OCI-LY1 (cell line): ENCODE results near the gene ENTR1.

Experiments
- H2AFZ ChIP-seq: fragments of 200-600 bp; sonication (generic), shearing (Covaris generic); 2 replicates; pipeline ENCODE4 v1.6.0; 2014; ENCODE audit warnings: antibody characterized with exemption, mild to moderate bottlenecking, low read length
- H3F3A ChIP-seq: fragments of 200-600 bp; sonication (generic), shearing (Covaris generic); 2 replicates; pipeline ENCODE4 v1.6.0; 2014; ENCODE audit warnings: mild to moderate bottlenecking, antibody characterized with exemption, low read length, moderate library complexity; ENCODE audit not compliant: insufficient read depth
- H3K27ac ChIP-seq: fragments of 200-600 bp; sonication (generic); 2 replicates; pipeline ENCODE4 v1.5.1; 2014; ENCODE audit warnings: low read length, mixed run types, mild to moderate bottlenecking, low read depth; ENCODE audit not compliant: poor library complexity, severe bottlenecking
- H3K27me3 ChIP-seq: fragments of 200-600 bp; sonication (generic); 2 replicates; pipeline ENCODE4 v1.6.0; 2014; ENCODE audit warnings: antibody characterized with exemption, mild to moderate bottlenecking, low read length, moderate library complexity; ENCODE audit not compliant: insufficient read depth
- H3K36me3 ChIP-seq: fragments of 200-600 bp; sonication (generic); 2 replicates; pipeline ENCODE4 v1.6.1; 2014; ENCODE audit warnings: mild to moderate bottlenecking, antibody characterized with exemption, low read length, moderate library complexity, mixed read lengths; ENCODE audit not compliant: insufficient read depth
- H3K4me1 ChIP-seq: fragments of 200-600 bp; sonication (generic); 2 replicates; pipeline ENCODE4 v1.5.1; 2014; ENCODE audit warnings: mild to moderate bottlenecking, low read length, moderate library complexity; ENCODE audit not compliant: insufficient read depth, severe bottlenecking
- H3K4me2 ChIP-seq: fragments of 200-600 bp; sonication (generic), shearing (Covaris generic); 2 replicates; pipeline ENCODE4 v1.6.1; 2014; ENCODE audit warnings: low read length
- H3K4me3 ChIP-seq: fragments of 200-600 bp; sonication (generic); 2 replicates; pipeline ENCODE4 v1.5.1; 2014; ENCODE audit warnings: low read length, low read depth, mild to moderate bottlenecking, mixed read lengths; ENCODE audit not compliant: poor library complexity, severe bottlenecking
- H3K79me2 ChIP-seq: fragments of 200-600 bp; shearing (Covaris generic); 2 replicates; pipeline ENCODE4 v1.6.1; 2016; ENCODE audit warnings: mixed run types, low read length, mixed read lengths; ENCODE audit not compliant: insufficient read depth
- H3K9ac ChIP-seq: fragments of 200-600 bp; sonication (generic), shearing (Covaris generic); 2 replicates; pipeline ENCODE4 v1.6.1; 2014; ENCODE audit warnings: mild to moderate bottlenecking, low read length, mixed read lengths
- H3K9me2 ChIP-seq: fragments of 200-600 bp; sonication (generic), shearing (Covaris generic); 2 replicates; pipeline ENCODE4 v1.6.1; 2014; ENCODE audit warnings: low read depth, mild to moderate bottlenecking, low read length, mixed read lengths
- H3K9me3 ChIP-seq: fragments of 200-600 bp; shearing (Covaris generic); 2 replicates; pipeline ENCODE4 v1.6.1; 2014; ENCODE audit warnings: low read length, mixed read lengths
- H4K20me1 ChIP-seq: fragments of 200-600 bp; sonication (generic), shearing (Covaris generic); 2 replicates; pipeline ENCODE4 v1.6.0; 2016; ENCODE audit warnings: mild to moderate bottlenecking, low read length; ENCODE audit not compliant: insufficient read depth
- CTCF ChIP-seq: fragments of 200-600 bp; sonication (generic), shearing (Covaris generic); IDR thresholded peaks from 2 replicates; pipeline ENCODE4 v1.5.1; 2017; ENCODE audit warnings: mild to moderate bottlenecking, antibody characterized with exemption, low read length, moderate library complexity, mixed read lengths
- EZH2 ChIP-seq: fragments of 200-600 bp; sonication (generic), shearing (Covaris generic); IDR thresholded peaks from 2 replicates; pipeline ENCODE4 v1.8.0; 2017; ENCODE audit warnings: borderline replicate concordance, mixed run types, mild to moderate bottlenecking, antibody characterized with exemption, low read length, moderate library complexity, mixed read lengths

ENTR1 gene

GRCh38 chr9:136410500-136411287, at the start of gene ENTR1, which contains the start of gene PMPCA:
Gene ENTR1 (minus strand): TSS chr9:136410614. CDS start chr9:136410397, 217 bp downstream.
Gene PMPCA (plus strand): TSS chr9:136410658. CDS start chr9:136410669, 11 bp downstream.
- Histone ChIP-seq H3F3A (no peaks in the 10 kb centered on the region), H3K79me2 (peaks cover 26% of the 10 kb centered on the region), H3K27me3 (no peaks in the 10 kb centered on the region), H3K36me3 (peaks cover 67% of the 10 kb centered on the region), H3K9me2 (no peaks in the 10 kb centered on the region), H2AFZ (no peak within 1 kb of the TSS), H3K4me1 (peaks cover 31% of the 10 kb centered on the region), H3K4me2 (peak within 1 kb of the TSS; percentile 100), H3K27ac (peak within 1 kb of the TSS; percentile 63), H4K20me1 (no peaks in the 10 kb centered on the region), H3K4me3 (peak within 1 kb of the TSS; percentile 100), H3K9ac (peak within 1 kb of the TSS; percentile 100), H3K9me3 (no peaks in the 10 kb centered on the region)
- TF ChIP-seq EZH2 = no peak
- no peak for TF ChIP-seq CTCF

GRCh38 chr9:136459425-136459824, 49.0 kb upstream of the ENTR1 start:
- no peak overlapping the region for H3K27ac ChIP-seq
- H3K4me2 ChIP-seq = no peak overlapping the region
- no peak overlapping the region for H3K4me3 ChIP-seq
- H3F3A ChIP-seq = no peaks in the 10 kb centered on the region
- no peaks in the 10 kb centered on the region for H4K20me1 ChIP-seq
- H3K36me3 ChIP-seq = peaks cover 92% of the 10 kb centered on the region
- H3K4me1 ChIP-seq = no peaks in the 10 kb centered on the region
- no peak overlapping the region for H3K9ac ChIP-seq
- H2AFZ ChIP-seq = no peak overlapping the region
- no peaks in the 10 kb centered on the region for H3K27me3 ChIP-seq
- no peaks in the 10 kb centered on the region for H3K9me2 ChIP-seq
- no peaks in the 10 kb centered on the region for H3K9me3 ChIP-seq
- TF ChIP-seq EZH2 = no peak
- no peak for TF ChIP-seq CTCF
- H3K79me2 ChIP-seq = no peaks in the 10 kb centered on the region

- Histone ChIP-seq H3F3A (no peaks in the 10 kb centered on the region), H3K36me3 (peaks cover 86% of the 10 kb centered on the region), H3K79me2 (no peaks in the 10 kb centered on the region), H2AFZ (no peak overlapping the region), H3K9me3 (no peaks in the 10 kb centered on the region), H3K4me2 (no peak overlapping the region), H3K9me2 (no peaks in the 10 kb centered on the region), H3K4me3 (no peak overlapping the region), H3K4me1 (no peaks in the 10 kb centered on the region), H3K27me3 (no peaks in the 10 kb centered on the region), H3K9ac (no peak overlapping the region), H3K27ac (no peak overlapping the region), H4K20me1 (no peaks in the 10 kb centered on the region)
- TF ChIP-seq EZH2 (no peak), CTCF (no peak)
Observed at GRCh38 chr9:136457326-136457725, 46.9 kb upstream of the ENTR1 start.
